Neural cell (in vitro differentiated cells): Measurements from ENCODE around the gene OGA. TPM values are rescaled to one million over a fixed set of nuclear protein-coding genes. Genes with fewer than 3 reads are reported as not detected.

ENCODE experiments used
- H2AFZ ChIP-seq: fragments of 200-600, 300-800 bp; sonication (generic), shearing (Covaris generic); 2 replicates; pipeline ENCODE4 v1.6.0; 2014; ENCODE audit warnings: low read depth, mild to moderate bottlenecking, antibody characterized with exemption, low read length, moderate library complexity
- H3F3A ChIP-seq: fragments of 200-600 bp; shearing (Covaris generic); 2 replicates; pipeline ENCODE4 v1.6.1; 2016; ENCODE audit warnings: mild to moderate bottlenecking, moderate library complexity, mixed read lengths, antibody characterized with exemption, low read length; ENCODE audit not compliant: insufficient read depth, poor library complexity, severe bottlenecking
- H3K27ac ChIP-seq: fragments of 200-600, 300-800 bp; sonication (generic), shearing (Covaris generic); 2 replicates; pipeline ENCODE4 v1.5.1; 2014; ENCODE audit warnings: mild to moderate bottlenecking, low read length, moderate library complexity
- H3K27me3 ChIP-seq: fragments of 300-800, 200-600 bp; sonication (generic), shearing (Covaris generic); 2 replicates; pipeline ENCODE4 v1.6.0; 2014; ENCODE audit warnings: mild to moderate bottlenecking, low read depth, low read length, moderate library complexity; ENCODE audit not compliant: insufficient read depth
- H3K36me3 ChIP-seq: fragments of 300-800, 200-600 bp; sonication (generic), shearing (Covaris generic); 2 replicates; pipeline ENCODE4 v1.5.1; 2014; ENCODE audit warnings: mild to moderate bottlenecking, antibody characterized with exemption, low read length, moderate library complexity; ENCODE audit not compliant: insufficient read depth
- H3K4me2 ChIP-seq: fragments of 300-800, 200-600 bp; sonication (generic), shearing (Covaris generic); 2 replicates; pipeline ENCODE4 v1.6.0; 2014; ENCODE audit warnings: mild to moderate bottlenecking, low read length
- H3K4me3 ChIP-seq: fragments of 300-800, 200-600 bp; sonication (generic), shearing (Covaris generic); 2 replicates; pipeline ENCODE4 v1.5.1; 2014; ENCODE audit warnings: mild to moderate bottlenecking, low read length, moderate library complexity
- H3K79me2 ChIP-seq: fragments of 200-600 bp; shearing (Covaris generic); replicated peaks from 2 replicates; pipeline ENCODE4 v1.6.0; 2014; ENCODE audit warnings: mild to moderate bottlenecking, low read length, moderate library complexity; ENCODE audit not compliant: insufficient read depth
- H3K9ac ChIP-seq: fragments of 300-800, 200-600 bp; sonication (generic), shearing (Covaris generic); 2 replicates; pipeline ENCODE4 v1.6.1; 2016; ENCODE audit warnings: mild to moderate bottlenecking, low read length, mixed read lengths
- H3K9me2 ChIP-seq: fragments of 200-600 bp; shearing (Covaris generic); 2 replicates; pipeline ENCODE4 v1.6.1; 2016; ENCODE audit warnings: mild to moderate bottlenecking, low read length, mixed read lengths; ENCODE audit not compliant: insufficient read depth
- H3K9me3 ChIP-seq: fragments of 200-600, 300-800 bp; sonication (generic), shearing (Covaris generic); 2 replicates; pipeline ENCODE4 v1.6.1; 2016; ENCODE audit warnings: mild to moderate bottlenecking, mixed run types, low read length, moderate library complexity, mixed read lengths
- H4K20me1 ChIP-seq: fragments of 200-600 bp; shearing (Covaris generic); 2 replicates; pipeline ENCODE4 v1.6.1; 2016; ENCODE audit warnings: mild to moderate bottlenecking, mixed run types; ENCODE audit not compliant: insufficient read depth
- EZH2 ChIP-seq: fragments of 200-600, 300-800 bp; shearing (Covaris generic), sonication (generic); IDR thresholded peaks from 2 replicates; pipeline ENCODE4 v1.6.1; 2014; ENCODE audit warnings: antibody characterized with exemption, low read length, borderline replicate concordance, mild to moderate bottlenecking; ENCODE audit not compliant: insufficient read depth, poor library complexity, severe bottlenecking
- MXI1 ChIP-seq: fragments of 450-650 bp; conservative IDR thresholded peaks from 2 replicates; pipeline ENCODE4 v1.6.1; 2014; ENCODE audit warnings: antibody characterized with exemption, mild to moderate bottlenecking; ENCODE audit not compliant: poor library complexity, severe bottlenecking
- POLR2AphosphoS5 ChIP-seq: IDR thresholded peaks from 2 replicates; pipeline ENCODE4 v1.6.1; 2012
- SMC3 ChIP-seq: fragments of 450-650 bp; conservative IDR thresholded peaks from 2 replicates; pipeline ENCODE4 v1.6.1; 2014; ENCODE audit warnings: antibody characterized with exemption, mild to moderate bottlenecking, moderate library complexity; ENCODE audit not compliant: poor library complexity
- polyA plus RNA-seq: library from polyadenylated mRNA; depleted of rRNA; stranded (reverse); fragments of >200 nt; gene quantifications from 2 replicates; pipeline ENCODE4 v1.2.3, GENCODE V29; 2014
- TF ChIP-seq, protein P1 (sequence below): IDR thresholded peaks from 2 replicates; pipeline ENCODE4 v1.6.1; 2012; ENCODE audit warnings: borderline replicate concordance
- TF ChIP-seq, protein P2 (sequence below): fragments of 450-650 bp; IDR thresholded peaks from 2 replicates; pipeline ENCODE4 v1.5.1; 2014; ENCODE audit warnings: antibody characterized with exemption, mild to moderate bottlenecking, moderate library complexity; ENCODE audit not compliant: poor library complexity, severe bottlenecking

OGA gene
- polyA plus RNA-seq, 1 donor from 2014 or later, result 357 TPM

DNA sequence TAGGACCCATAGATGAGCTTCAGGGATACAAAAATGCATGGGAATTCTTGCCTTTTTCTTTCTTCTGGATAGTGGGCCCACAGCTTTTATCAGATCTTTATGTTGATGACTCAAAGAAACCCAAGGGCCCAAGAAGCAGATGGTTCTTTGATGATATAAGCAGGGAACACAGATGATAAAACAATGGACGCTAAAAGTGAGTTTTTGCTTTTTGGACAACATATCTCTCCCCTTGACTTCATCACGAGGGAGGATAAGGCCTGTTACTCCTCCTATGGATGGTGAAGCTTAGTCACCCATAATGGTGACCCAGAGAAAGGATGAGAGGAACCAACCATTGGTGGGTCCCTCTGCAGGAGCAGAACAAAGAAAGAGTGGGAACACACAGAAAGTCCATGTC, 6.5 kb upstream of the OGA start:
- no peak overlapping the region for H3K9ac ChIP-seq
- H3K79me2 ChIP-seq, result peaks cover 4% of the 10 kb centered on the region
- H3K4me2 ChIP-seq, result no peak overlapping the region
- H3K27ac ChIP-seq, result no peak overlapping the region
- H4K20me1 ChIP-seq, result no peaks in the 10 kb centered on the region
- no peaks in the 10 kb centered on the region for H3K9me3 ChIP-seq
- H3K27me3 ChIP-seq, result no peaks in the 10 kb centered on the region
- no peak overlapping the region for H3K4me3 ChIP-seq
- no peaks in the 10 kb centered on the region for H3K36me3 ChIP-seq
- no peaks in the 10 kb centered on the region for H3K9me2 ChIP-seq
- no peak overlapping the region for H2AFZ ChIP-seq
- TF ChIP-seq, protein P1, sequence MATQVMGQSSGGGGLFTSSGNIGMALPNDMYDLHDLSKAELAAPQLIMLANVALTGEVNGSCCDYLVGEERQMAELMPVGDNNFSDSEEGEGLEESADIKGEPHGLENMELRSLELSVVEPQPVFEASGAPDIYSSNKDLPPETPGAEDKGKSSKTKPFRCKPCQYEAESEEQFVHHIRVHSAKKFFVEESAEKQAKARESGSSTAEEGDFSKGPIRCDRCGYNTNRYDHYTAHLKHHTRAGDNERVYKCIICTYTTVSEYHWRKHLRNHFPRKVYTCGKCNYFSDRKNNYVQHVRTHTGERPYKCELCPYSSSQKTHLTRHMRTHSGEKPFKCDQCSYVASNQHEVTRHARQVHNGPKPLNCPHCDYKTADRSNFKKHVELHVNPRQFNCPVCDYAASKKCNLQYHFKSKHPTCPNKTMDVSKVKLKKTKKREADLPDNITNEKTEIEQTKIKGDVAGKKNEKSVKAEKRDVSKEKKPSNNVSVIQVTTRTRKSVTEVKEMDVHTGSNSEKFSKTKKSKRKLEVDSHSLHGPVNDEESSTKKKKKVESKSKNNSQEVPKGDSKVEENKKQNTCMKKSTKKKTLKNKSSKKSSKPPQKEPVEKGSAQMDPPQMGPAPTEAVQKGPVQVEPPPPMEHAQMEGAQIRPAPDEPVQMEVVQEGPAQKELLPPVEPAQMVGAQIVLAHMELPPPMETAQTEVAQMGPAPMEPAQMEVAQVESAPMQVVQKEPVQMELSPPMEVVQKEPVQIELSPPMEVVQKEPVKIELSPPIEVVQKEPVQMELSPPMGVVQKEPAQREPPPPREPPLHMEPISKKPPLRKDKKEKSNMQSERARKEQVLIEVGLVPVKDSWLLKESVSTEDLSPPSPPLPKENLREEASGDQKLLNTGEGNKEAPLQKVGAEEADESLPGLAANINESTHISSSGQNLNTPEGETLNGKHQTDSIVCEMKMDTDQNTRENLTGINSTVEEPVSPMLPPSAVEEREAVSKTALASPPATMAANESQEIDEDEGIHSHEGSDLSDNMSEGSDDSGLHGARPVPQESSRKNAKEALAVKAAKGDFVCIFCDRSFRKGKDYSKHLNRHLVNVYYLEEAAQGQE, result no peak
- TF ChIP-seq POLR2AphosphoS5 (no peak), MXI1 (no peak)
- no peaks in the 10 kb centered on the region for H3F3A ChIP-seq

DNA sequence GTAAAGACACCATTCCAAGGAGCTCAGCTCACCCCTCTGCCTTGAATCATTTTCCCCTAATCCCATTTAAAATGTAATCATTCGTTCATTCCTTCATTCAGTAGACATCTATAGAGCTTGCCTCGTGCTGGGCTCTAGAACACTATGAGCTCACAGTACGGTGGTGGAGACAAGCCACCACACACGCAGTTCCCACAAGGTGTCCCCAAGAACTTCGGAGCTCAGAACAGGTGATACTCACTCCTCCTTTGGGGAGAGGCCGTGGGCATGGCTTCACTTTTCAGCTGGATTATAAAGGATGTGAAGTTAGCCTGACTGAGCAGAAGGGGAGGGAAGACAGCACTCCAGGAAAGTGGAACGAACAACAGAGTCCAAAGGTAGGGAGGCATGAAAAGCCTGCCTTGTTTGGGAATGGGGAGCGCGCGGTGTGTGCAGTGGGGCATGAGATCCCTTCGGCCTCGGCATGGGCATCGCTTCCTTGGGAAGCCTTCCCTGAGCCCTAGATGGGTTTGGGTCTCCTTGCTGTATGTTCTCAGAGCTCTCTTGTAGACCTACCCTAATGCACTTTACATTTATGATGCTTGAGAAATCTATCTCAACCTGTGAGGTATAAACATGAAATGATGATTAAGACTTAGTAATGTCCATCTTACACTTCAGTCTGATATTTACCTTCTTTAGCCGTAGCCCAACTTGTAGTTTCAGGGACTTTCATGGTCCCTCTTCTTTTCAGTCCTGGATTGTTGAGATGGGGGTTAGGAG, 809 bp upstream of the OGA start:
- Histone ChIP-seq H3K79me2 (peaks cover 43% of the 10 kb centered on the region), H3K9me2 (no peaks in the 10 kb centered on the region), H3K9ac (peak overlapping the region; percentile 97), H2AFZ (peak overlapping the region; percentile 16), H3K27ac (peak overlapping the region; percentile 97), H3K4me3 (peak overlapping the region; percentile 99), H3F3A (peaks cover 5% of the 10 kb centered on the region), H3K27me3 (no peaks in the 10 kb centered on the region), H3K4me2 (peak overlapping the region; percentile 94), H3K9me3 (no peaks in the 10 kb centered on the region), H4K20me1 (peaks cover 39% of the 10 kb centered on the region), H3K36me3 (no peaks in the 10 kb centered on the region)
- TF ChIP-seq, protein P1, result peak; percentile 28
- TF ChIP-seq EZH2 (no peak), MXI1 (peak; percentile 79), SMC3 (no peak), POLR2AphosphoS5 (peak; percentile 0)
- TF ChIP-seq, protein P2, sequence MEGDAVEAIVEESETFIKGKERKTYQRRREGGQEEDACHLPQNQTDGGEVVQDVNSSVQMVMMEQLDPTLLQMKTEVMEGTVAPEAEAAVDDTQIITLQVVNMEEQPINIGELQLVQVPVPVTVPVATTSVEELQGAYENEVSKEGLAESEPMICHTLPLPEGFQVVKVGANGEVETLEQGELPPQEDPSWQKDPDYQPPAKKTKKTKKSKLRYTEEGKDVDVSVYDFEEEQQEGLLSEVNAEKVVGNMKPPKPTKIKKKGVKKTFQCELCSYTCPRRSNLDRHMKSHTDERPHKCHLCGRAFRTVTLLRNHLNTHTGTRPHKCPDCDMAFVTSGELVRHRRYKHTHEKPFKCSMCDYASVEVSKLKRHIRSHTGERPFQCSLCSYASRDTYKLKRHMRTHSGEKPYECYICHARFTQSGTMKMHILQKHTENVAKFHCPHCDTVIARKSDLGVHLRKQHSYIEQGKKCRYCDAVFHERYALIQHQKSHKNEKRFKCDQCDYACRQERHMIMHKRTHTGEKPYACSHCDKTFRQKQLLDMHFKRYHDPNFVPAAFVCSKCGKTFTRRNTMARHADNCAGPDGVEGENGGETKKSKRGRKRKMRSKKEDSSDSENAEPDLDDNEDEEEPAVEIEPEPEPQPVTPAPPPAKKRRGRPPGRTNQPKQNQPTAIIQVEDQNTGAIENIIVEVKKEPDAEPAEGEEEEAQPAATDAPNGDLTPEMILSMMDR, result no peak
